GM12892 (cell line): ENCODE results near the gene CDH11.

ENCODE experiments used
- DNase-seq: peaks from one replicate; pipeline ENCODE4 v3.0.0; 2011; ENCODE audit not compliant: insufficient read length
- FAIRE-seq: peaks from 2 replicates; lab custom pipeline; 2011; peaks lifted over from hg19 to GRCh38; lab: Jason Lieb, UNC
- POLR2A ChIP-seq: IDR thresholded peaks from 2 replicates; pipeline ENCODE4 v1.6.1; 2011; ENCODE audit warnings: low read depth, low read length, control low read depth
- POLR2AphosphoS5 ChIP-seq: IDR thresholded peaks from 2 replicates; pipeline ENCODE4 v1.6.1; 2011; ENCODE audit warnings: low read depth, low read length, control low read depth
- TAF1 ChIP-seq: IDR thresholded peaks from 2 replicates; pipeline ENCODE4 v1.6.1; 2011; ENCODE audit warnings: low read depth, mild to moderate bottlenecking, control low read depth, low read length, borderline replicate concordance

Gene CDH11

GRCh38 chr16:65066651-65067050 lies 55.2 kb downstream of the CDH11 start:
- TF ChIP-seq TAF1 (no peak), POLR2AphosphoS5 (no peak), POLR2A (no peak)
- FAIRE-seq = no peak
- no peak for DNase-seq

- TF ChIP-seq POLR2AphosphoS5 (no peak), POLR2A (no peak), TAF1 (no peak)
- FAIRE-seq (no peak), DNase-seq (no peak)
These were observed 56.8 kb downstream of the CDH11 start for GRCh38 chr16:65065031-65065430.

GRCh38 chr16:65064131-65064530 lies 57.7 kb downstream of the CDH11 start:
- DNase-seq = no peak
- FAIRE-seq = no peak
- TF ChIP-seq TAF1 (no peak), POLR2AphosphoS5 (no peak), POLR2A (no peak)

- DNase-seq (no peak), FAIRE-seq (no peak)
These were observed 58.9 kb downstream of the CDH11 start for GRCh38 chr16:65062736-65063583.

GRCh38 chr16:65061935-65062518 lies 59.8 kb downstream of the CDH11 start:
- no peak for FAIRE-seq
- TF ChIP-seq POLR2AphosphoS5 (no peak), TAF1 (no peak), POLR2A (no peak)
- no peak for DNase-seq

More at GRCh38 chr16:65062736-65063583, 58.9 kb downstream of the CDH11 start:
- TF ChIP-seq POLR2AphosphoS5 (no peak), POLR2A (no peak), TAF1 (no peak)

GRCh38 chr16:65061263-65061662 lies 60.6 kb downstream of the CDH11 start:
- TF ChIP-seq POLR2A (no peak), POLR2AphosphoS5 (no peak), TAF1 (no peak)
- DNase-seq (no peak), FAIRE-seq (no peak)

- no peak for FAIRE-seq
These were observed 62.4 kb downstream of the CDH11 start for GRCh38 chr16:65059406-65059980.

GRCh38 chr16:65057184-65057583 lies 64.7 kb downstream of the CDH11 start:
- FAIRE-seq (no peak), DNase-seq (no peak)
- TF ChIP-seq TAF1 (no peak), POLR2A (no peak), POLR2AphosphoS5 (no peak)

More at GRCh38 chr16:65059406-65059980, 62.4 kb downstream of the CDH11 start:
- no peak for DNase-seq
- TF ChIP-seq POLR2AphosphoS5 = no peak
- no peak for TF ChIP-seq POLR2A
- no peak for TF ChIP-seq TAF1

GRCh38 chr16:65054457-65054856 lies 67.4 kb downstream of the CDH11 start:
- DNase-seq = no peak
- no peak for FAIRE-seq
- TF ChIP-seq TAF1 (no peak), POLR2AphosphoS5 (no peak), POLR2A (no peak)

- no peak for DNase-seq
- FAIRE-seq = no peak
- TF ChIP-seq POLR2AphosphoS5 (no peak), POLR2A (no peak), TAF1 (no peak)
These were observed 72.2 kb downstream of the CDH11 start for GRCh38 chr16:65049679-65050078.

- FAIRE-seq = no peak
- no peak for DNase-seq
- TF ChIP-seq POLR2AphosphoS5 (no peak), TAF1 (no peak), POLR2A (no peak)
These were observed 75.9 kb downstream of the CDH11 start for GRCh38 chr16:65045961-65046360.

- no peak for FAIRE-seq
- TF ChIP-seq TAF1 (no peak), POLR2AphosphoS5 (no peak), POLR2A (no peak)
- no peak for DNase-seq
These were observed 77.0 kb downstream of the CDH11 start for GRCh38 chr16:65044873-65045272.
